Vagina (tissue), 2 donors: ENCODE data around the gene LRRC4C.

Experiments used
- POLR2A ChIP-seq, 2 donors: fragments of 450-650 bp; IDR thresholded peaks; one replicate each; pipeline ENCODE4 v1.6.1; 2017; ENCODE audit warnings: antibody characterized with exemption in 2 of 2, mild to moderate bottlenecking in 2 of 2, moderate library complexity in 2 of 2
- POLR2AphosphoS5 ChIP-seq, 2 donors: sonication (generic); formaldehyde crosslinking; IDR thresholded peaks; one replicate each; pipeline ENCODE4 v1.9.0; 2017; ENCODE audit warnings: antibody characterized with exemption in 2 of 2, mild to moderate bottlenecking in 2 of 2, low read depth in 1 of 2; ENCODE audit not compliant: insufficient read depth in 1 of 2
- TF ChIP-seq, protein P1 (sequence below), 3 experiments: fragments of 450-650 bp in 2 of 3; fragments of 200-600 bp in 1 of 3; sonication (generic) in 1 of 3; IDR thresholded peaks; one replicate each; pipeline ENCODE4 v1.5.1; 2017 to 2019; ENCODE audit warnings: antibody characterized with exemption in 3 of 3, mild to moderate bottlenecking in 2 of 3, moderate library complexity in 2 of 3

DNA sequence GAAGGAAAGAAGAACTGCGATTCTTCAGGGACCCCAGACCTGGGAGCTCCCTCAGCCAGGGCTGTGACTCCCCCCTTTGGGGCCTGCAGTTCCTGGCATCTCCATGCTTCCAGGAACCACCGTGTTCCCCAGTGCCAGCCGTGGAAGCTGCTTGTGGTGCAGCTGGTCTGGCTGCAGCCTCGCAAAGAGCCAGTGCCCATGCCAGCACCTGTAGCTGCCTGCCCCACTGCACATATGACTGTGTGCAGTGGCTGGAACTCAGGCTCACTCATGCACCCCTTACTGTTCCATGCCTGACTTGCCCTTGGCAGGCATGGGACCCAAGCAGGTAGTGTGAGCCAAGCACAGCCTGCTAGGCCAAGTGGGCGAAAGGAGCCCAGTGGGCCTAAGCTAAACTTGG lies 401.3 kb downstream of the LRRC4C start:
- TF ChIP-seq, protein P1, sequence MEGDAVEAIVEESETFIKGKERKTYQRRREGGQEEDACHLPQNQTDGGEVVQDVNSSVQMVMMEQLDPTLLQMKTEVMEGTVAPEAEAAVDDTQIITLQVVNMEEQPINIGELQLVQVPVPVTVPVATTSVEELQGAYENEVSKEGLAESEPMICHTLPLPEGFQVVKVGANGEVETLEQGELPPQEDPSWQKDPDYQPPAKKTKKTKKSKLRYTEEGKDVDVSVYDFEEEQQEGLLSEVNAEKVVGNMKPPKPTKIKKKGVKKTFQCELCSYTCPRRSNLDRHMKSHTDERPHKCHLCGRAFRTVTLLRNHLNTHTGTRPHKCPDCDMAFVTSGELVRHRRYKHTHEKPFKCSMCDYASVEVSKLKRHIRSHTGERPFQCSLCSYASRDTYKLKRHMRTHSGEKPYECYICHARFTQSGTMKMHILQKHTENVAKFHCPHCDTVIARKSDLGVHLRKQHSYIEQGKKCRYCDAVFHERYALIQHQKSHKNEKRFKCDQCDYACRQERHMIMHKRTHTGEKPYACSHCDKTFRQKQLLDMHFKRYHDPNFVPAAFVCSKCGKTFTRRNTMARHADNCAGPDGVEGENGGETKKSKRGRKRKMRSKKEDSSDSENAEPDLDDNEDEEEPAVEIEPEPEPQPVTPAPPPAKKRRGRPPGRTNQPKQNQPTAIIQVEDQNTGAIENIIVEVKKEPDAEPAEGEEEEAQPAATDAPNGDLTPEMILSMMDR (IDR thresholded peaks at IDR 0.05), result no peak
- TF ChIP-seq POLR2AphosphoS5 (IDR thresholded peaks at IDR 0.05; ENCODE audit: insufficient read depth in 1 of 2, low read depth in 1 of 2) (no peak), POLR2A (IDR thresholded peaks at IDR 0.05) (no peak)
